Vagina (tissue), 2 donors: ENCODE results near the gene USP46.

Experiments used
- POLR2A ChIP-seq, 2 donors: fragments of 450-650 bp; IDR thresholded peaks; one replicate each; pipeline ENCODE4 v1.6.1; 2017; ENCODE audit warnings: antibody characterized with exemption in 2 of 2, mild to moderate bottlenecking in 2 of 2, moderate library complexity in 2 of 2
- TF ChIP-seq, protein P1 (sequence below), 3 experiments: fragments of 450-650 bp in 2 of 3; fragments of 200-600 bp in 1 of 3; sonication (generic) in 1 of 3; IDR thresholded peaks; one replicate each; pipeline ENCODE4 v1.5.1; 2017 to 2019; ENCODE audit warnings: antibody characterized with exemption in 3 of 3, mild to moderate bottlenecking in 2 of 3, moderate library complexity in 2 of 3

DNA sequence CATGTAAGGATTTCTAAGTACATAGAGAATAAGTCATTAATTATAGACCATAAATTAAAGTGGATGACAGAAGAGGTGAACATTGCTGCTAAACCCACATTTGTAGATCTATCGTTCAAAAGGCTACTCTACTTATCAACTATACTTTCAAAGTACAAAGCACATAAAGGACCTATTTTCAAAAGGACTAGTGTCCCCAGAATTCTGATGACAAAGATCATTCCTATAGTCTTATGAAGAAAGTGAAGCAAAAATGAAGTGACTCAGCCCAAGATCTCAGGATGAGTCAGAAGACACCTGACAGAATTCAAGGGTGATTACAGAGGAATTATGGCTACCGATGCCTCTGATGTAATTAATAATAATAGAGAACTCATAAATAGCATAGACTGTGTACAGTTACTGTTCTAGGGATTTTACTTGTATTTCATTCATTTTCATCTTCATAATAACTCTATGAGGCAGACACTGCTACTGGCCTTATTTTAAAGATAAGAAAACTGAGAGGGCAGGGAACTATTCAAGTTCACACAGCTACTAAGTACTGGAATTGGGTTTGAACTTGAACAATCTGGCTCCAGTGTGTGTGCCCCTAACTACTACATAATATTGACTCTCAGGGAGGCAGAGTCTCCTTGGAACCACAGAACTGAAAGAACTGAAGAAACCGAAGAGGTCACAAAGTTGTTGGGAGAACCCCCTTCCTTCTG is 17.1 kb downstream of the USP46 start:
- TF ChIP-seq, protein P1, sequence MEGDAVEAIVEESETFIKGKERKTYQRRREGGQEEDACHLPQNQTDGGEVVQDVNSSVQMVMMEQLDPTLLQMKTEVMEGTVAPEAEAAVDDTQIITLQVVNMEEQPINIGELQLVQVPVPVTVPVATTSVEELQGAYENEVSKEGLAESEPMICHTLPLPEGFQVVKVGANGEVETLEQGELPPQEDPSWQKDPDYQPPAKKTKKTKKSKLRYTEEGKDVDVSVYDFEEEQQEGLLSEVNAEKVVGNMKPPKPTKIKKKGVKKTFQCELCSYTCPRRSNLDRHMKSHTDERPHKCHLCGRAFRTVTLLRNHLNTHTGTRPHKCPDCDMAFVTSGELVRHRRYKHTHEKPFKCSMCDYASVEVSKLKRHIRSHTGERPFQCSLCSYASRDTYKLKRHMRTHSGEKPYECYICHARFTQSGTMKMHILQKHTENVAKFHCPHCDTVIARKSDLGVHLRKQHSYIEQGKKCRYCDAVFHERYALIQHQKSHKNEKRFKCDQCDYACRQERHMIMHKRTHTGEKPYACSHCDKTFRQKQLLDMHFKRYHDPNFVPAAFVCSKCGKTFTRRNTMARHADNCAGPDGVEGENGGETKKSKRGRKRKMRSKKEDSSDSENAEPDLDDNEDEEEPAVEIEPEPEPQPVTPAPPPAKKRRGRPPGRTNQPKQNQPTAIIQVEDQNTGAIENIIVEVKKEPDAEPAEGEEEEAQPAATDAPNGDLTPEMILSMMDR (IDR thresholded peaks at IDR 0.05), result no peak
- no peak for TF ChIP-seq POLR2A (IDR thresholded peaks at IDR 0.05)
